IMR-90 (cell line): ENCODE data around the gene ADAMTSL4. TPM values are rescaled to one million over a fixed set of nuclear protein-coding genes. Genes with fewer than 3 reads are reported as not detected.

Source experiments
- ATAC-seq: fragments of 200-7000 bp; cut with Tn5 transposase; 2 replicates; pipeline ENCODE4 v1.9.1; 2020; ENCODE audit warnings: low read depth, mild to moderate bottlenecking, moderate library complexity
- BruUV-seq: library from RNA; stranded (reverse); fragments of 400-500 nt; replicated peaks from 2 replicates; lab custom pipeline; 2021; lab: Mats Ljungman, UMichigan
- CTCF ChIA-PET: fragments of 300-600 bp; formaldehyde crosslinking; extraction: SDS; loops from one replicate; lab custom pipeline; 2021; ENCODE audit warnings: antibody characterized with exemption; lab: Yijun Ruan, JAX
- POLR2A ChIA-PET: fragments of 300-600 bp; sonication (Branson Sonifier 250); formaldehyde crosslinking; loops from one replicate; lab custom pipeline; 2022; ENCODE audit warnings: antibody characterized with exemption; ENCODE audit not compliant: unreplicated experiment; lab: Charles Lee
- DNase-seq: peaks from one replicate; pipeline ENCODE4 v3.0.0; 2013
- H2AFZ ChIP-seq: replicated peaks from 2 replicates; pipeline ENCODE3; 2013; ENCODE audit warnings: low read length, mild to moderate bottlenecking; ENCODE audit not compliant: poor library complexity
- H2AK5ac ChIP-seq: 2 replicates; pipeline ENCODE4 v1.6.1; 2013; ENCODE audit warnings: low read depth, low read length, inconsistent platforms
- H2AK9ac ChIP-seq: replicated peaks from 2 replicates; pipeline ENCODE3; 2013; ENCODE audit warnings: mild to moderate bottlenecking, low read depth, low read length, moderate library complexity; ENCODE audit not compliant: poor library complexity
- H2BK120ac ChIP-seq: 2 replicates; pipeline ENCODE4 v1.6.1; 2013; ENCODE audit warnings: low read depth, low read length, inconsistent platforms
- H2BK15ac ChIP-seq: 3 replicates; pipeline ENCODE4 v1.6.1; 2013; ENCODE audit warnings: low read depth, low read length, inconsistent platforms
- H2BK20ac ChIP-seq: 2 replicates; pipeline ENCODE4 v1.6.1; 2013; ENCODE audit warnings: low read depth, mild to moderate bottlenecking, inconsistent platforms, low read length, moderate library complexity
- H2BK5ac ChIP-seq: 2 replicates; pipeline ENCODE4 v1.6.1; 2013; ENCODE audit warnings: mild to moderate bottlenecking, low read depth, low read length, inconsistent platforms; ENCODE audit not compliant: poor library complexity, severe bottlenecking
- H3K14ac ChIP-seq: replicated peaks from 2 replicates; pipeline ENCODE4 v1.6.1; 2013; ENCODE audit warnings: low read depth, low read length, inconsistent platforms
- H3K18ac ChIP-seq: 2 replicates; pipeline ENCODE4 v1.6.1; 2013; ENCODE audit warnings: low read depth, low read length, control low read depth
- H3K23ac ChIP-seq: 2 replicates; pipeline ENCODE4 v1.6.1; 2013; ENCODE audit warnings: low read depth, low read length, inconsistent platforms
- H3K27ac ChIP-seq: 2 replicates; pipeline ENCODE4 v1.5.1; 2013; ENCODE audit warnings: mild to moderate bottlenecking, control low read depth, low read length; ENCODE audit not compliant: insufficient read depth
- H3K27me3 ChIP-seq: 2 replicates; pipeline ENCODE4 v1.6.1; 2013; ENCODE audit warnings: low read length; ENCODE audit not compliant: control insufficient read depth, insufficient read depth
- H3K36me3 ChIP-seq: 2 replicates; pipeline ENCODE4 v1.6.1; 2013; ENCODE audit warnings: low read length, mixed read lengths; ENCODE audit not compliant: control insufficient read depth, insufficient read depth
- H3K4ac ChIP-seq: 2 replicates; pipeline ENCODE4 v1.6.1; 2013; ENCODE audit warnings: low read depth, low read length, inconsistent platforms
- H3K4me1 ChIP-seq: 2 replicates; pipeline ENCODE4 v1.6.1; 2013; ENCODE audit warnings: low read length, mixed read lengths; ENCODE audit not compliant: control insufficient read depth, insufficient read depth
- H3K4me2 ChIP-seq: 2 replicates; pipeline ENCODE4 v1.6.1; 2013; ENCODE audit warnings: low read depth, mild to moderate bottlenecking, control low read depth, low read length, moderate library complexity
- H3K4me3 ChIP-seq: 2 replicates; pipeline ENCODE4 v1.5.1; 2013; ENCODE audit warnings: low read depth, mild to moderate bottlenecking, control low read depth, low read length, moderate library complexity; ENCODE audit not compliant: insufficient read depth
- H3K56ac ChIP-seq: 2 replicates; pipeline ENCODE4 v1.6.1; 2013; ENCODE audit warnings: low read length, inconsistent platforms; ENCODE audit not compliant: insufficient read depth; ENCODE audit errors: extremely low read depth
- H3K79me1 ChIP-seq, 2 experiments: 2 replicates each; pipeline ENCODE4 v1.6.1; 2013; ENCODE audit warnings: low read length in 2 of 2, inconsistent platforms in 1 of 2, low read depth in 1 of 2
- H3K9ac ChIP-seq: 2 replicates; pipeline ENCODE4 v1.6.1; 2013; ENCODE audit warnings: low read depth, low read length, control low read depth
- H3K9me1 ChIP-seq: 2 replicates; pipeline ENCODE4 v1.6.1; 2013; ENCODE audit warnings: low read length, inconsistent platforms; ENCODE audit not compliant: insufficient read depth
- H3K9me3 ChIP-seq: 2 replicates; pipeline ENCODE4 v1.6.1; 2013; ENCODE audit warnings: low read length; ENCODE audit not compliant: control insufficient read depth, insufficient read depth
- H4K20me1 ChIP-seq: 2 replicates; pipeline ENCODE4 v1.6.1; 2013; ENCODE audit warnings: low read length, inconsistent platforms; ENCODE audit not compliant: insufficient read depth
- H4K5ac ChIP-seq: 2 replicates; pipeline ENCODE4 v1.6.1; 2013; ENCODE audit warnings: mild to moderate bottlenecking, low read depth, low read length, control low read depth
- H4K8ac ChIP-seq, 2 experiments: 2 replicates each; pipeline ENCODE4 v1.6.1; 2013; ENCODE audit warnings: low read depth in 2 of 2, low read length in 2 of 2, control low read depth in 1 of 2, inconsistent platforms in 1 of 2
- H4K91ac ChIP-seq: 2 replicates; pipeline ENCODE4 v1.6.1; 2013; ENCODE audit warnings: low read depth, low read length, inconsistent platforms; ENCODE audit not compliant: insufficient read depth
- ELK1 ChIP-seq: fragments of 150-350 bp; IDR thresholded peaks from 2 replicates; pipeline ENCODE4 v1.6.1; 2016; ENCODE audit warnings: low read depth, mild to moderate bottlenecking, low read length, moderate library complexity, borderline replicate concordance
- MAZ ChIP-seq: IDR thresholded peaks from 2 replicates; pipeline ENCODE4 v1.6.1; 2012; ENCODE audit warnings: low read depth, mild to moderate bottlenecking, low read length, improper control_type of control experiment, moderate library complexity, borderline replicate concordance
- POLR2A ChIP-seq: IDR thresholded peaks from 2 replicates; pipeline ENCODE4 v1.6.1; 2012; ENCODE audit warnings: mild to moderate bottlenecking, low read depth, low read length
- RCOR1 ChIP-seq: IDR thresholded peaks from 2 replicates; pipeline ENCODE4 v1.6.1; 2012; ENCODE audit warnings: mild to moderate bottlenecking, low read length, improper control_type of control experiment; ENCODE audit not compliant: insufficient replicate concordance
- dilution Hi-C: fragments of 300-500 bp; cut with HindIII; formaldehyde crosslinking; loops from one replicate; pipeline ENCODE4 v1.14.3; 2018; ENCODE audit warnings: low sequenced_read_pairs; ENCODE audit not compliant: unreplicated experiment
- in situ Hi-C: fragments of 300-500 bp; cut with MboI; formaldehyde crosslinking; loops from 3 replicates; pipeline ENCODE4 v1.14.3; 2019; ENCODE audit warnings: low sequenced_read_pairs, inconsistent platforms, mixed read lengths
- intact Hi-C: fragments of 100-400 bp; cut with micrococcal nuclease; formaldehyde crosslinking; loops from 2 replicates; pipeline ENCODE4 v1.10.0; 2022
- polyA plus RNA-seq, 3 experiments: library from polyadenylated mRNA; depleted of rRNA; stranded (reverse); fragments of >200 nt; gene quantifications; 2 replicates each; pipeline ENCODE4 v1.2.3, GENCODE V29; 2012; ENCODE audit warnings: low replicate concordance in 1 of 3
- total RNA-seq: library from RNA; depleted of rRNA; stranded (reverse); fragments of >200 nt; gene quantifications from 2 replicates; pipeline ENCODE4 v1.2.3, GENCODE V29; 2012

The ADAMTSL4 gene
- total and polyA plus RNA-seq, 2 of the 4 experiments (the other 2 are of a cell fraction) = 0.54 to 12.2 TPM

DNA sequence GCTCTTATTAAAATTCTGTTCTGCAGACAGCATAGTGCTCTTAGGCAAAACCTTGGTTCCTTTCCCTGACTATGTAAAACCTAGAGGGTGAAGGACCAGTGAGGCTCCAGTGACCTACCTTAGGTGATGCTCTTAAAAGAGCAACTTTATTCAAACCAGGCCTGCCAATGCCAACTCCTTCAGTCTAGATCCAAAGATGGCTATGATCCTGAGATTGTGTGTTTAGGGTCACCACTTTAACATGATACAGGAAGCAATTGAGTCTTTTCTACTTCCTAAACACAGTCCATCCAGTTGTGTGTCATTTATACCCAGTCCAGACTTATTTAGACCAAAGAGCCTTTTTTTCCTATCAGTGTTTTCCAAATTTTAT, 19.4 kb downstream of the ADAMTSL4 start:
- Histone ChIP-seq H3K4me2 (peak overlapping the region; percentile 41), H4K91ac (peak overlapping the region; percentile 75; the same call in 1 of the 2 replicates), H3K79me1 (peaks cover 9 to 72% of the 10 kb centered on the region in 2 experiments; a peak in 3 of 4 replicates), H3K56ac (peak overlapping the region; percentile 59; the same call in 1 of the 2 replicates), H3K36me3 (peaks cover 20% of the 10 kb centered on the region), H3K9ac (peak overlapping the region; percentile 43), H3K27me3 (no peaks in the 10 kb centered on the region), H3K9me1 (peaks cover 20% of the 10 kb centered on the region), H3K14ac (peak overlapping the region; percentile 11), H3K4ac (peak overlapping the region; percentile 29), H2BK15ac (peak overlapping the region; percentile 40; the same call in 2 of the 3 replicates), H4K8ac (peak overlapping the region; percentile 5 to 38; a peak in 2 of 4 replicates), H2AK9ac (no peak overlapping the region), H4K5ac (peak overlapping the region; percentile 21; the same call in 1 of the 2 replicates), H2AK5ac (peak overlapping the region; percentile 36), H2AFZ (no peak overlapping the region), H2BK5ac (peak overlapping the region; percentile 87), H3K27ac (peak overlapping the region; percentile 78; the same call in 1 of the 2 replicates), H4K20me1 (peaks cover 73% of the 10 kb centered on the region), H2BK120ac (peak overlapping the region; percentile 44), H3K4me3 (no peak overlapping the region), H2BK20ac (peak overlapping the region; percentile 16), H3K18ac (peak overlapping the region; percentile 62), H3K23ac (peak overlapping the region; percentile 32; the same call in 1 of the 2 replicates), H3K9me3 (no peaks in the 10 kb centered on the region), H3K4me1 (peaks cover 30% of the 10 kb centered on the region)
- DNase-seq (no peak), ATAC-seq (peak; percentile 5)
- intact Hi-C loops (loop anchor here (10.0 kb wide), 1 partner anchor 436 kb away; the partner anchor contains the start of genes MINDY1 and PRUNE1), in situ Hi-C loops (loop anchor here (10.0 kb wide), 1 partner anchor 236 kb away; the partner anchor contains the start of gene CTSK), dilution Hi-C loops (no loop called here)
- BruUV-seq = no TSS peak
- CTCF ChIA-PET = no interaction called here
- TF ChIP-seq MAZ (0 out of 2 replicates have a peak, but pooled peaks have one; percentile 0), POLR2A (peak; percentile 81), RCOR1 (no peak), ELK1 (no peak)
- POLR2A ChIA-PET = interaction anchor here (1.4 to 1.9 kb wide), 2 partner anchors 11 to 51 kb away, joined by 4 to 24 read pairs; partner anchors contain the start of gene MCL1
